ENCODE data around the gene BEST4.

DNA sequence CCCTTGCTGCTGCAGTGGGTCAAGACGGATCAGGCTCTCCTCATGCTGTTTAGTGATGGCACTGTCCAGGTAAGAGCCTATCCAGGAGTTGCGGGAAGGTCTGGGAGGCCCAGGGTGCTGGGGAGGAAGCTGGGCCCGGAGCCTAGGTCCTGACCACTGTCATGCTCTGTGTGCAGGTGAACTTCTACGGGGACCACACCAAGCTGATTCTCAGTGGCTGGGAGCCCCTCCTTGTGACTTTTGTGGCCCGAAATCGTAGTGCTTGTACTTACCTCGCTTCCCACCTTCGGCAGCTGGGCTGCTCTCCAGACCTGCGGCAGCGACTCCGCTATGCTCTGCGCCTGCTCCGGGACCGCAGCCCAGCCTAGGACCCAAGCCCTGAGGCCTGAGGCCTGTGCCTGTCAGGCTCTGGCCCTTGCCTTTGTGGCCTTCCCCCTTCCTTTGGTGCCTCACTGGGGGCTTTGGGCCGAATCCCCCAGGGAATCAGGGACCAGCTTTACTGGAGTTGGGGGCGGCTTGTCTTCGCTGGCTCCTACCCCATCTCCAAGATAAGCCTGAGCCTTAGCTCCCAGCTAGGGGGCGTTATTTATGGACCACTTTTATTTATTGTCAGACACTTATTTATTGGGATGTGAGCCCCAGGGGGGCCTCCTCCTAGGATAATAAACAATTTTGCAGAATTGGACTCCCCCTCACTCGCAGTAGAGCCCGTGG is 17.5 kb upstream of the BEST4 start:
- TF ChIP-seq, protein P1, sequence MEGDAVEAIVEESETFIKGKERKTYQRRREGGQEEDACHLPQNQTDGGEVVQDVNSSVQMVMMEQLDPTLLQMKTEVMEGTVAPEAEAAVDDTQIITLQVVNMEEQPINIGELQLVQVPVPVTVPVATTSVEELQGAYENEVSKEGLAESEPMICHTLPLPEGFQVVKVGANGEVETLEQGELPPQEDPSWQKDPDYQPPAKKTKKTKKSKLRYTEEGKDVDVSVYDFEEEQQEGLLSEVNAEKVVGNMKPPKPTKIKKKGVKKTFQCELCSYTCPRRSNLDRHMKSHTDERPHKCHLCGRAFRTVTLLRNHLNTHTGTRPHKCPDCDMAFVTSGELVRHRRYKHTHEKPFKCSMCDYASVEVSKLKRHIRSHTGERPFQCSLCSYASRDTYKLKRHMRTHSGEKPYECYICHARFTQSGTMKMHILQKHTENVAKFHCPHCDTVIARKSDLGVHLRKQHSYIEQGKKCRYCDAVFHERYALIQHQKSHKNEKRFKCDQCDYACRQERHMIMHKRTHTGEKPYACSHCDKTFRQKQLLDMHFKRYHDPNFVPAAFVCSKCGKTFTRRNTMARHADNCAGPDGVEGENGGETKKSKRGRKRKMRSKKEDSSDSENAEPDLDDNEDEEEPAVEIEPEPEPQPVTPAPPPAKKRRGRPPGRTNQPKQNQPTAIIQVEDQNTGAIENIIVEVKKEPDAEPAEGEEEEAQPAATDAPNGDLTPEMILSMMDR (IDR thresholded peaks at IDR 0.05) = no peak
- TF ChIP-seq POLR2A (IDR thresholded peaks at IDR 0.05) (no peak), POLR2AphosphoS5 (IDR thresholded peaks at IDR 0.05) (no peak)
